GM19238 (cell line): ENCODE measurements around the gene ASGR1.
A peak's percentile ranks its signal among the peaks of the same experiment; 100 is the strongest.

ENCODE experiments used
- DNase-seq: peaks from one replicate; pipeline ENCODE4 v3.0.0; 2011; ENCODE audit warnings: low spot score; ENCODE audit not compliant: insufficient read length

ASGR1 gene, protein sequence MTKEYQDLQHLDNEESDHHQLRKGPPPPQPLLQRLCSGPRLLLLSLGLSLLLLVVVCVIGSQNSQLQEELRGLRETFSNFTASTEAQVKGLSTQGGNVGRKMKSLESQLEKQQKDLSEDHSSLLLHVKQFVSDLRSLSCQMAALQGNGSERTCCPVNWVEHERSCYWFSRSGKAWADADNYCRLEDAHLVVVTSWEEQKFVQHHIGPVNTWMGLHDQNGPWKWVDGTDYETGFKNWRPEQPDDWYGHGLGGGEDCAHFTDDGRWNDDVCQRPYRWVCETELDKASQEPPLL

DNA sequence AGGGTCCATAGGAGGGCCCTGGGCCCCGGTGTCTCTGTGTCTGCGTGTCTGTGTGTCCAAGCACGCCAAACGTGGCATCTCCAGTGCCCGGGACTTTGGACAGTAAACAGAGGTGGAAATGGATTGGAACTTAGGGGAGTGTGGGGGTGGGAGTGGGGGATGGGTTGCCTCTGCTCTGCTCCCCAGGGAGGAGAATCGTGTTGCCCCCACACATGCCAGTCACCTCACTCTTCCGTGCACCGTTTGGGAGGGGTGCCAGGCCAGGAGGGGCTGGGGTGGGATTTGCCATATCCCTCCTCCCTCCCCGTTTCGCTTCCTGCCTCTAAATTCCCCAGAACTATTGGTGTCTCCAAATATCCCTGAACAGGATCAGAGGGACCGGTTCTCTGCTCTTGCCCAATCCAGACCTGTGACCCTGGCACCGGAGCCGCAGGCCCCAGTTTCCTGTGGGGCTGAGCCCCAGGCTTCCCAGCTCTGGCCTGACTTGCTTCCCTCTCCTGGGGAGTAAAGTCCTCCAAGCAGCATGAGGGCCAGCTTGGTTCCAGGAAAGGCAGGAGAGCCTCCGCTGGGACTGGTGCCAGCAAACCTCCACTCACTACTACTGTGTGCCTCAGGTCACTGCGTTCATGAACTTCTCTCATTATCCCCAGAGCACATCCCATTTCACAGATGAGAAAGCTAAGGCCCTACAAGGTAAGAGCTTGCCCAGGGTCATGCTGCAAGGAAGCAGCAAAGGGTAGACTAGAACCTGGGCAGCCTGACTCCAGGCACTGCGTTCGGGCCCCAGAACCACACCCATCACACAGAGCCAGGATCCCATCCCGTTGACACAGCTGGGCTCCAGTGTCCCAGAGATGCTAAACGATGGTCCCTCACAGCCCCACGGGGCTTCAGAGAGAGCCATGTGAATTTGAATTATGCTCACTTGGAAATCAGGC lies at the start of gene ASGR1:
Gene ASGR1, minus strand, starts transcription at position 54 of the 938 bp plus-strand sequence. CDS start 807 bp downstream, outside the sequence.
- no peak for DNase-seq

DNA sequence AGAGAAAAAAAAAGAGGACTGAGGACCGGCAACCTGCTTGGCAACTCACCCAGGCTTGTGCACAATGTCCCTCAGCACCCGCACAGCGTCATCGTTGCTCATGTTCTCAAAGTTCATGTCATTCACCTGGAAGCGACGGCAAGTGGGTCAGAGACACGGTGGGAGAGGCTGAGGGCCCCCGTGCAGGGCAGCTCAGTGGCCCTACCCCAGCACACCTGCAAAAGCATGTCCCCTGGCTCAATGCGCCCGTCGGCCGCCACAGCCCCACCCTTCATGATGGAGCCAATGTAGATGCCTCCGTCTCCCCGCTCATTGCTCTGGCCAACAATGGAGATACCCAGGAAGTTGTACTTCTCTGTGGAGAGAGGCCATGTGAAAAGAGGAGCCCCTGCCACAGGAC lies 49.8 kb upstream of the ASGR1 start:
- no peak for DNase-seq

DNA sequence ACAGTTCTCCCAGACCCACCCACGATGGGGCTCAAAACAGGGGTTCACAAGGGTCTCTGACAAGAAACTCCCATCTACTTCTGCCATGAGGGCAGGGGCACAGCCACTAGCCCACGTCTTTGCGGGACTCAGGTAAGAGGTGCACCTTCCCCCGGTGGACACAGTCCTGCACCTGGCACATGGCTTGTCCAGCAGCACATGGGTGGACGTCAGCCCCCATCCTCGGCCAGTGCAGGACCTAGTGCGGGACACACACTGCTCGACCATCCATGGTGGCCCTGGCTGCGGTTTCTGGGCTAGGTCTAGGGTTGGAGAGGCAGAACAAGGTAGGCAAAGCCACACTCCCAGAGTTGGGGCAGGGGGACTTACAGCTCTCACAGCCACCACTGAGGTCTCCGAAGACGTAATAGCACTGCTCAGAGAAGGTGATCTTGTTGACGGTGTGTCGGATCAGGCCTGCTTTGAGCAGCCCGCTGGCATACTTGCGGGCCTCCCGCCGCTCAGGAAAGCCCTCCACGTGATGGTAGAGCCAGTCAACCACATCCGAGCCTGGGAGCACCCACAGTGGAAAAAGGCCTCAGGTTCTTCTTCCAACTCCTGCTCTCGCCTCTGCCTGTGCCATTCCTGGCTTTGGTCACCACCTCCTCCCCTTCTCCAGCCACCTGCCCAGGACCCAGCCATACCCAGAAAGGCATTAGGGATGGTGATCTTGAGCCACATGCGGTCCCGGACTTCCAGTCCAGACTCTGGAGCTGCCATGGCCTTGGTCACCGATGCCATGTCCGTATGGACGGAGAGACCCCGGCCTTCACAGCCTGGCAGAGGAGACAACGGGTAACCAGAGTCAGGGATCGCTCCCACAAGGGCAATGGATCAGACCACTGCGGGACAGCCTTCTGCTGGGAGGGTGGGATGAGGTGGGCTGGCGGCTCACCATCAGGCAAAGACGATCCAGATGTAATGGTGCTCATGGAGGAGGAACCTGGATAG lies 47.8 kb upstream of the ASGR1 start:
- no peak for DNase-seq

DNA sequence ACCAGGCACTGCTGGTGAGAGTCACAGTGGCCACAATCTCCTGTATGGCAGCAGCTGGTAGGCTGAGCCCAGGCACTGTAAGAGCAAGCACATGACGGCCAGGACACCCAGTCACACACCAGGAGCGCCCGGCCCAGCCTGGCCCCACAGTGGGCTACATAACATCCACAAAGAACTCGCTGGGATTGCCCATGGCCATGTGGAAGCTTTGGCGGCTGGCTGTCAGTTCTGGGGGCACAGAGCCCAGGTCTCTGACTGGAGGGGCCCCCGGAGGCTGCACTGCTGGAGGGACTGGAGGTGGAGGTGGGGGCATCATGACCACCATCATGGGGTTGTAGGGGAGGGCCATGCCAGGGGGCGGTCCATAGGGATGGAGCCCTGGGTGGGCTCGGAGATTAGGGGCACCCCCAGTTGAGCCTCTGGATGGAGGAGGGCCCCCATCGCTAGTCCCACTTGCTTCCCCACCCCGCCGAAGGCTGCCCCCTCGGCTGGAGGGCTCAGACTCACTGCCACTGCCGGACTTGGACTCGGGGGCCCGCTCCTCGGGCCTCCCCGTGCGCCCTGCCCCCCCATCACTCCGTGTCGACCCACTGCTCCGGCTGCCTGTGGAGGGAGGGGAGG lies 46.7 kb upstream of the ASGR1 start:
- DNase-seq, result no peak

DNA sequence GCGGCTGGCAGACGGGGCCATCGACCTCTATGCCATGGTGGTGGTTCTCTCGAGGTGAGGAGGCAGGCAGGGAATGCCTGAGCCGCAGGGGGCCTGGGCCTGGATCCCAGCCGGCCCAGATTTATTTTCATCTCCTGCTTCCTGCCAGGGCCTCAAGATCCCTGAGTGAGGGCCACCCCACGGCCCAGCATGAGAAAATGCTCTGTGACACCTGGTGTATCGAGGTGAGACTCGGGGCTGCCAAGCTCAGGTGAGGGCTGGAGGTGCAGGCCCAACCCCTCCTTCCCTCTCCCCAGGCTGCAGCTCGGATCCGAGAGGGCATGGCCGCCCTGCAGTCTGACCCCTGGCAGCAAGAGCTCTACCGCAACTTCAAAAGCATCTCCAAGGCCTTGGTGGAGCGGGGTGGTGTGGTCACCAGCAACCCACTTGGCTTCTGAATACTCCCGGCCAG lies 45.5 kb upstream of the ASGR1 start:
- no peak for DNase-seq

DNA sequence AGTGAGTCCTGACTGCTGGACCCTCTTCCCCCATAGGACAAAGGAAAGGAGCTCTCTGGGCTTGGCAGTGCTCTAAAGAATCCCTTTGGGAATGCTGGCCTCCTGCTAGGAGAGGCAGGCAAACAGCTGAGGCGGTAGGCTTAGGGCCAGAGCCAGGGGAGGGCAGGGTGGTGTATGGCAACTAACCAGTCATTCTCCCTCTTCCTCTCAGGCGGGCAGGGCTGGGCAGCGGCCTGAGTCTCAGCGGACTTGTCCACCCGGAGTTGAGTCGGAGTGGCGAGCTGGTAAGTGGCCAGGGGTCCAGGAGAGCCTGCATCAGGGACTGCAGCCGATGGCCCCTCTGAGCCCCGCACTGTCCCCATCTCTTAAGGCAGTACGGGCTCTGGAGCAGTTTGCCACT lies 44.9 kb upstream of the ASGR1 start:
- DNase-seq, result no peak

DNA sequence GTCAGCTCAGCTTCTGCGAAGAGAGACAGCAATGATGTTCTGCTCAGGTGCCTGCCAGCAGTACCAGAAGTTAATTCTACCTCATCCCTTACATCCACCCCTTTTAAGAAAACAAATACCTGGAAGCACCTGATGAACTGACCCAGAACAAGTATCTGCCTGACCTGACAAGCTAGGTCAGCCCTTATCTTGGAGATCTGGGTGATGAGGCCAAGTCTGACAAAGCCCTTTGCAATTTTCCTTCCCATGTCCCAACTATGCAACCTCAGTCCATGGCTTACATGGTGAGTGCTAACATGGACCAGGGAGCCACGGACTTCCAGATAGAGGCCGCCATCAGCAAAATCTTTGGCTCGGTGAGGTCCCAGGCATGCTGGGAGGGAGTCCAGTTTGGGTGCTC lies 44.2 kb upstream of the ASGR1 start:
- DNase-seq, result no peak

DNA sequence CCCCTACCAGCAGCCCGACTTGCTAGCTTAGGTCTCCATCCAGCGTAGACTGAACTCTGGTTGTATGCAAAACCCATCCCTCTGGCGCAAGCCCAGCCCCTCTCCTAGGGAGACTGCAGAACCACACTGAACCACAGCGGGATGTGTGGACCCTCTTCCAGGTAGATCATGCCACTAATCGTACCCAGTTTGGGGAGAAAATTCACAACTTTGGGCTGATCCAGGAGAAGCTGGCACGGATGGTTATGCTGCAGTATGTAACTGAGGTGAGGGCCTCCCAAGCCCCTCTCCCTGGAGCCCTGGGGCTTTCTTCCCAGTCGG lies 43.8 kb upstream of the ASGR1 start:
- DNase-seq, result no peak

DNA sequence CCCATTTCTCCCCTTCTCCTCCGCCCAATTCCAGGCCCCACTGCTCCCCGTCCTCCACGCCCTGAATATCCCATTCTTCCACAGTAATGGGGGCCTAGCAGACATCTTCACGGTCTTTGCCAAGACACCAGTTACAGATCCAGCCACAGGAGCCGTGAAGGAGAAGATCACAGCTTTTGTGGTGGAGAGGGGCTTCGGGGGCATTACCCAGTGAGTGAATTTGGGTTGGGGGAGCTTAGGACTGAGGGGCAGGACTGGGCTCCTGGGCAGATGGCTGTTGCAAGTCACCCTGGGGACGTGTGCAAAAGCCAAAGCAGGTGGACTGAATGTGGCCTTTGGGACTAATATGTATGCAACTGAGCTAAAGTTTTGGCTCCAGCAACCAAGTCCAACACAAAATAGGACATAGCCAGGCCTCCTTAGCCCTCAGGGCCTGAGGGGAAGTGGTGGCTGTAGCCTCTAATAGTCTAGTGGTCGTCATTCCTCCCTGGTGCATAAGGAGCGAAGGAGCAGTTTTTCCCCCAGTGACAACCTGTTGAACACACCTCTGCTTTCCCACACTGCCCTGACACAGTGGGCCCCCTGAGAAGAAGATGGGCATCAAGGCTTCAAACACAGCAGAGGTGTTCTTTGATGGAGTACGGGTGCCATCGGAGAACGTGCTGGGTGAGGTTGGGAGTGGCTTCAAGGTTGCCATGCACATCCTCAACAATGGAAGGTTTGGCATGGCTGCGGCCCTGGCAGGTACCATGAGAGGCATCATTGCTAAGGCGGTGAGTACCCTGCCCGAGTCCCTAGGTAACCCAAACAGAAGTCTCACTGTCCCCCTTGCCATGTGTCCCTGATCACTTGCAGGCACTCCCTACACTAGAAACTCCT lies 43.2 kb upstream of the ASGR1 start:
- no peak for DNase-seq

DNA sequence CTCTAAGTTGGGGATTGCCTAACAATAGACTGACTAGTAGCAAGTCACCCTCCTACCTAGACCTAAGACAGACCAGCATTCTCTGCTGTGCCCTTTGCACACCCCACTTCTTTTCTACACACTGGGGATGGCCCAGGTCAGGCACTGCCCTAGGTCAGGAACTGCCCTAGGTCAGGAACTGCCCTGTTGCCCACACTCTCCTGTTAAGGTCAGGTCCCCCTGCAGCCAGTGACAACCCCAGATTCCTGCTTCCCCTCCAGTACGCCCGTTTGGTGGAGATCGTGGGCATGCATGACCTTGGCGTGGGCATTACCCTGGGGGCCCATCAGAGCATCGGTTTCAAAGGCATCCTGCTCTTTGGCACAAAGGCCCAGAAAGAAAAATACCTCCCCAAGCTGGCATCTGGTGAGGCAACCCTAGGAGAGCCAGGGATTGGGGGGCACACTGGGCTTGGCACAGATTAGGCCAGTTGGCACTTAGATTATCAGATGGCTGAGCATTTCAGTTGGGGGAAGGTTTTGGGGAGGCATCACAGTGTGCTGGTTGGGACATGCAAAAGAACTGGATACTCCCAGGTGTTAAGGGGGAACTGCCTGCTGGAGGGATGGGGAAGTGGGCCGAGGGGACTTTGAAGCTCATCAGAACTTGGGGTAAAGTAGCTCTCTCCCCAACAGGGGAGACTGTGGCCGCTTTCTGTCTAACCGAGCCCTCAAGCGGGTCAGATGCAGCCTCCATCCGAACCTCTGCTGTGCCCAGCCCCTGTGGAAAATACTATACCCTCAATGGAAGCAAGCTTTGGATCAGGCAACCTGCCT lies 42.3 kb upstream of the ASGR1 start:
- DNase-seq, result no peak

DNA sequence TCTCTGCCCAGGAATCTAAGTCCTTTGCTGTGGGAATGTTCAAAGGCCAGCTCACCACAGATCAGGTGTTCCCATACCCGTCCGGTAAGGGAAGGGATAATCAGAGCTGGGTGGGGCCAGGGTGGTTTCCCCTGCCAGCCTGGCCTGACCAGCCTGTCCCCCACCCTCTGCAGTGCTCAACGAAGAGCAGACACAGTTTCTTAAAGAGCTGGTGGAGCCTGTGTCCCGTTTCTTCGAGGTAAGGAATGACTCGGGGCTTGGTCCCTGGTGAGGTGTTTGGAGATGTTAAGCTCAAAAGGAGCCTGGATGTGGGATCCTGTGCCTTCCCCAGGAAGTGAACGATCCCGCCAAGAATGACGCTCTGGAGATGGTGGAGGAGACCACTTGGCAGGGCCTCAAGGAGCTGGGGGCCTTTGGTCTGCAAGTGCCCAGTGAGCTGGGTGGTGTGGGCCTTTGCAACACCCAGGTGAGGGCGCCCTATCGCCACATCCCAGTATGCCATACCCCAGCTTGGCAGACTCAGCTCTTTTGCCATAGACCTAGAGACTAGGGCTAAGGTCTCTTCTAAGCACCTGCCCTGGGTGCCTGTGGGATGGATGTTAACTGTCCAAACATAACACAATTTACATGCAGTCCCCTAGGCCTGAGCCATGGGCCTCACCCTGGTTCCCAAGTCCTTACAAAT lies 41.6 kb upstream of the ASGR1 start:
- peak; percentile 70 for DNase-seq

DNA sequence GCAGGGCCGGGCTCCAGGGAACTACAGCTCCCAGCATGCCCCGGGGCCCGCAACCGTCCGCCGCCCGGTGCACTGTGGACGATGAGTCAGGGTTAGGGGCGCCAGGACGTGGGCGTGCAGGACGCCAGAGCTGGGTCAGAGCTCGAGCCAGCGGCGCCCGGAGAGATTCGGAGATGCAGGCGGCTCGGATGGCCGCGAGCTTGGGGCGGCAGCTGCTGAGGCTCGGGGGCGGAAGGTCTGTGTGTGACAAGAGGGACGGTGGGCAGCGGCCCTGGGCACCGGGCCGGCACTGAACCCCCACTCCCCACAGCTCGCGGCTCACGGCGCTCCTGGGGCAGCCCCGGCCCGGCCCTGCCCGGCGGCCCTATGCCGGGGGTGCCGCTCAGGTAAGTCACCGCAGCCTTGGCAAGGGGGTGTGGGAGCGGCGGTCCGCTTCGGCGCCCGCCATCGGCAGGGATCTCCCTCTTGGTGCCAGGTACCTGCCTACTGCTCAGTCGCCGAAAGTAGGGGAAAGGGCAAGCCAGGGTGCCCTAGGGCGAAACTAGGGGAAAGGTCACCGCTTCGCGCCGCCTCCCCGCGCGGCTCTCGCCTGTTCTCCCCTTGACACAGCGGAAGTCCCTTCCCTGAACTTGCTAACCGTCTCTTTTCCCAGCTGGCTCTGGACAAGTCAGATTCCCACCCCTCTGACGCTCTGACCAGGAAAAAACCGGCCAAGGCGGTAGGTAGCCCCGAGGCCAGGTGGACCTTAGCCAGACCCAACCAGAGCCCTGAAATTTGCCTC lies 40.8 kb upstream of the ASGR1 start, which contains the start of the genes ACADVL and DLG4:
Gene ACADVL, plus strand, starts transcription at position 127 of the 781 bp plus-strand sequence. Its CDS starts 47 bp downstream, at position 174.
Gene DLG4, minus strand, starts transcription at position 25 of the 781 bp plus-strand sequence.
- peak; percentile 80 for DNase-seq

DNA sequence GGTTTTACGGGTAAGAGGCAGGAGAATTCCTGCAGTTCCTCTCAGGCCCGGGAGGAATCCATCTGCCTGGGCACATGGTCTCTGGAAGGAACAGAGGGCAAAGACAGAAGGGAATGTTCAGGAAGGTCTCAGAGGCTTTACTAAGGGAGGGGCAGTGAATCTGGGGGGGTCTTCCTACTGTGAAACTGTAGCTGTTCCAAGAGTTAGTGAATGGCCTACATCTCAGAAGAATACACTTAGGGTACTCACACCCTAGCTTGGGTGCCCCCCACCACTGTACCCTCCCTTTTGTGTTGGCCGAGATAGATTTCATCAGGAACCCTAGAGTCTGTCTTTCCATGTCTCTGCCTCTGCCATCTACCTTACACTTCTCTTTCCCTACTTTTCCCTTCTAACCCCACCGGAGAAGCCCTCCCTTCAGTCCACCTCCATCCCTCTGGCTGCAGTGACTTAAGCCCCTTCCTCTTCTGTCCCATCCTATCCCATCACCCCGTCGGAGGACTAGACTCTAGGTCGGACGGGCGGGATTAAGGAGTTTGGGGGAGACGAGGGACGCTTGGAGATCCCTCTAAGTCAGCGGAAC lies 40.1 kb upstream of the ASGR1 start:
- DNase-seq, result no peak

DNA sequence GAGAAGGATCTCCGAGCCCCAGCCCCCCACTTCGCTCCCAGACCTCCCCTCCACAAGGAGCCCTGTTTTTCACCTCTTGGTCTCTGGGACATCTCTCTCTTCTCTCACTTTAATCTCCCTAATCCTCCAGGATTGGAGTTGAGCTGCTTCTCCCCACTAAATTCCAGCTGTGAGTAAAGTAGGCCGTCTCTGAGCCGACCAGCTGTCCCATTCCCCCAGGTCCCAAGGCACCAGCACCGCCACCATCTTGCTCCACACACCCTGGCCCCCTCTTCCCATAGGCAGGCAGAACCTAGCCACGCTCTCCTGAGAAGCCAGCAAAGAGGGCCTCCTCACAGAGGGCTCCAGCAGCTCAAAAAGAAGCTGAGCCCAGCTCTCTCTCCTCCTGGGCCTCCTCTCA lies 39.6 kb upstream of the ASGR1 start:
- DNase-seq, result no peak

DNA sequence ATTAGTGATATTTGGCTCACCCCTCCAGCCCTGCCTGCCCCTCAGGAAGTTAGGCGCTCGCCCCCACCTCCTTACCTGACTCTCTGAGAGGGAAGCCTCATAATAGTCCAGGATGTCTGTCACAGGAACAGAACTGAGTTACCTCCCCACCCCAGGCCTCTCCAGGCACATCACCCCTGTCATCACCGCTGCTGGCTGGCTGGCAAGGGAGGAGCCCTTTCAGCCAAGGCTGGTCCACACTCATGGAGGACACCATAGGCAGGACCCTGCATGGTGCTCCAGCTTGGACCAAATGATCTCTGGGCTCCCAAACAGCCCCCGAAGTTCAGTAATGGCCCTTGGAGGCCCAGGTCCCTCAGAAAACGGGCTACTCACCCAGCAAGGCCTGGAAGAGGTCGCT lies 39.0 kb upstream of the ASGR1 start:
- DNase-seq, result no peak

DNA sequence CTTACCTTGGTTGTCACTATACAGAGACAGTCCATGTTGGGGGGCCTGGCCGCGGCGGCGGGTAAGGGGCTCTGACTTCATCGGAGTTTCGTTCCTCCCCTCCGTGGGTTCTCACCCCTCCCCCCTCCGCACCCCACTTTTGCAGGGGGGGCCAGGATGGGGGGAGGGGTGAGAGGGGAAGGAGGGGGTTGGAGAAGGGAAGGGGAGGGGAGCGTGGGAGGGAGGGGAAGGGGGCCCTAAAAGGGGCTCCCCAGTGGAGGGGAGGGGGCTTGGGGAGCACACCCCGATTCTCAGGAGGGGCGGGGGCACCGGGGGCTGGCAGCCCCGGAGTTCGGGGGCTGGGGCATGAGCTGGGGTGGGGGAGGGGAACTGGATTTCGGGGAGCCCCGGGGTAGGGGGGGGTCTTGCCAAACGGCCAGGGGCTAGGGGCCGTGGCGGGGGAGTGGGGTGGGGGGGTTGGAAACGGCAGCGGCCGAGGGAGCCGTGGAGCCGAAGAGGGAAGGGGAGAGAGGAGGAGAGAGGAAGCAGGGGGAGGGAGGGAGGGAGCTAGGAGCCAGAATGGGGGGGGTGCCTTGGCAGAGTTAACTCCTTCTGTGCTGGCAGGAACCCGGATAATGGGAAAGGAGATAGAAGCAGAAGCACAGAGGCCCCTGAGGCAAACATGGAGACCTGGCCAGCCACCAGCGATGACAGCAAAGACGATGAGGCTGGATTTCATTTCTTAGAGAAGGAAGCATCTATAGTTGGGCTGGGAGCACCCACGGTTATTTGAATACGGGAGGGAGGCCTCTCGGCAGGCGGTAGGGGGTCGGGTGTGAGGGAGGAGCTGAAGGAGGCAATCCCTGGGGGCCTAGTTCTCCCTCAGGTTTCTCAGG lies 38.2 kb upstream of the ASGR1 start:
- DNase-seq, result no peak
